Sciatic nerve (tissue), 2 donors: ENCODE measurements around the gene PAX5. TPM values are rescaled to one million over a fixed set of nuclear protein-coding genes. Genes with fewer than 3 reads are reported as not detected.

ENCODE experiments used
- ATAC-seq: fragments of 200-7000 bp; cut with Tn5 transposase; one replicate; pipeline ENCODE4 v1.9.1; 2020; ENCODE audit warnings: mild to moderate bottlenecking, moderate library complexity
- DNase-seq: peaks from one replicate; pipeline ENCODE4 v3.0.0-alpha.2; 2020; ENCODE audit warnings: low spot score
- intact Hi-C: fragments of 100-400 bp; cut with DNase I; formaldehyde crosslinking; loops from one replicate; pipeline ENCODE4 v1.14.2; 2022
- total RNA-seq: library from RNA; stranded (reverse); fragmentation: NEBNext Ultra II Directional; extraction: Animal tissue kit (Norgen Biotek cat#: 25700); gene quantifications from one replicate; pipeline ENCODE4 v1.2.1, GENCODE V29; 2021
- donor health status: DM: no; HTN: no; CAD: no.
- donor health status: DM: no; HTN: no; CAD: no.

PAX5 gene
- total RNA-seq, 1 donor from 2014 or later, result 1.2 TPM

GRCh38 chr9:36839131-36839885 lies 194.8 kb downstream of the PAX5 start:
- intact Hi-C loops, result no loop called here
- DNase-seq (no peak), ATAC-seq (no peak)

- DNase-seq (no peak), ATAC-seq (no peak)
- intact Hi-C loops, result no loop called here
Observed at GRCh38 chr9:36837431-36838405, 196.3 kb downstream of the PAX5 start.

- intact Hi-C loops, result no loop called here
Observed at GRCh38 chr9:36836486-36836885, 197.6 kb downstream of the PAX5 start.

GRCh38 chr9:36835271-36835996 lies 198.6 kb downstream of the PAX5 start:
- DNase-seq (no peak), ATAC-seq (no peak)
- intact Hi-C loops, result no loop called here

More at GRCh38 chr9:36836486-36836885, 197.6 kb downstream of the PAX5 start:
- ATAC-seq, result no peak
- no peak for DNase-seq

- intact Hi-C loops, result no loop called here
- ATAC-seq, result no peak
- no peak for DNase-seq
Observed at GRCh38 chr9:36834736-36835135, 199.3 kb downstream of the PAX5 start.

- DNase-seq (peak; percentile 33), ATAC-seq (no peak)
- intact Hi-C loops, result no loop called here
Observed at GRCh38 chr9:36833954-36834353, 200.1 kb downstream of the PAX5 start.

GRCh38 chr9:36832164-36832795 lies 201.8 kb downstream of the PAX5 start:
- peak; percentile 28 for DNase-seq

GRCh38 chr9:36831381-36832161 lies 202.5 kb downstream of the PAX5 start:
- DNase-seq, result peak; percentile 32
- no peak for ATAC-seq
- intact Hi-C loops, result no loop called here

More at GRCh38 chr9:36832164-36832795, 201.8 kb downstream of the PAX5 start:
- ATAC-seq, result no peak
- intact Hi-C loops, result no loop called here

- DNase-seq (peak; percentile 5), ATAC-seq (no peak)
Observed at GRCh38 chr9:36828611-36829013, 205.5 kb downstream of the PAX5 start.

GRCh38 chr9:36827593-36827992 lies 206.5 kb downstream of the PAX5 start:
- DNase-seq (peak; percentile 26), ATAC-seq (no peak)
- intact Hi-C loops, result no loop called here

More at GRCh38 chr9:36828611-36829013, 205.5 kb downstream of the PAX5 start:
- intact Hi-C loops, result no loop called here

GRCh38 chr9:36826581-36826980 lies 207.5 kb downstream of the PAX5 start:
- intact Hi-C loops, result no loop called here
- peak; percentile 5 for DNase-seq
- ATAC-seq, result no peak

- ATAC-seq (no peak), DNase-seq (peak; percentile 6)
- intact Hi-C loops, result no loop called here
Observed at GRCh38 chr9:36825179-36825578, 208.9 kb downstream of the PAX5 start.

- DNase-seq (peak; percentile 8), ATAC-seq (no peak)
Observed at GRCh38 chr9:36823934-36824333, 210.1 kb downstream of the PAX5 start.

GRCh38 chr9:36823466-36823865 lies 210.6 kb downstream of the PAX5 start:
- intact Hi-C loops, result no loop called here
- peak; percentile 9 for DNase-seq
- ATAC-seq, result no peak

More at GRCh38 chr9:36823934-36824333, 210.1 kb downstream of the PAX5 start:
- intact Hi-C loops, result no loop called here

- ATAC-seq, result no peak
- intact Hi-C loops, result no loop called here
- DNase-seq, result peak; percentile 19
Observed at GRCh38 chr9:36822201-36822600, 211.9 kb downstream of the PAX5 start.

GRCh38 chr9:36820392-36820861 lies 213.6 kb downstream of the PAX5 start:
- ATAC-seq (no peak), DNase-seq (peak; percentile 49)
- intact Hi-C loops, result no loop called here

GRCh38 chr9:36818965-36819870 lies 214.8 kb downstream of the PAX5 start:
- intact Hi-C loops, result no loop called here
- DNase-seq (peak; percentile 45), ATAC-seq (peak; percentile 47)
